Embryonic facial prominence (tissue), 1 donor: ENCODE data around the gene ACSS1.
A peak's percentile ranks its signal among the peaks of the same experiment; 100 is the strongest.

ENCODE experiments used
- DNase-seq: peaks from one replicate; pipeline ENCODE4 v3.0.0-alpha.2; 2016; ENCODE audit errors: extremely low spot score

ACSS1 gene

GRCh38 chr20:24993337-24994185 lies 64.4 kb downstream of the ACSS1 start:
- peak; percentile 39 for DNase-seq

- peak; percentile 86 for DNase-seq
These were observed 65.3 kb downstream of the ACSS1 start, which contains the start of gene APMAP for GRCh38 chr20:24992487-24993205. TSS of gene APMAP (minus strand) at chr20:24992751. CDS start at chr20:24992688, 63 bp downstream.

GRCh38 chr20:24991897-24992486 lies 65.9 kb downstream of the ACSS1 start:
- no peak for DNase-seq

GRCh38 chr20:24990810-24991252 lies 67.1 kb downstream of the ACSS1 start:
- DNase-seq: no peak

- no peak for DNase-seq
These were observed 68.8 kb downstream of the ACSS1 start for GRCh38 chr20:24989162-24989561.

GRCh38 chr20:24987873-24988835 lies 69.8 kb downstream of the ACSS1 start:
- DNase-seq: no peak

GRCh38 chr20:24987244-24987643 lies 70.7 kb downstream of the ACSS1 start:
- no peak for DNase-seq

GRCh38 chr20:24986436-24987015 lies 71.4 kb downstream of the ACSS1 start:
- no peak for DNase-seq

- no peak for DNase-seq
These were observed 72.1 kb downstream of the ACSS1 start for GRCh38 chr20:24985802-24986201.

- no peak for DNase-seq
These were observed 72.8 kb downstream of the ACSS1 start for GRCh38 chr20:24984961-24985640.

GRCh38 chr20:24983896-24984295 lies 74.0 kb downstream of the ACSS1 start:
- DNase-seq: no peak

GRCh38 chr20:24981790-24982189 lies 76.1 kb downstream of the ACSS1 start:
- DNase-seq: no peak

- no peak for DNase-seq
These were observed 76.7 kb downstream of the ACSS1 start for GRCh38 chr20:24981282-24981681.

GRCh38 chr20:24980291-24981053 lies 77.5 kb downstream of the ACSS1 start:
- no peak for DNase-seq

GRCh38 chr20:24979036-24979960 lies 78.6 kb downstream of the ACSS1 start:
- DNase-seq: no peak

- DNase-seq: no peak
These were observed 79.4 kb downstream of the ACSS1 start for GRCh38 chr20:24978513-24978912.

- DNase-seq: no peak
These were observed 80.1 kb downstream of the ACSS1 start for GRCh38 chr20:24977797-24978196.

- DNase-seq: no peak
These were observed 80.6 kb downstream of the ACSS1 start for GRCh38 chr20:24977336-24977735.
